Vagina (tissue), 2 donors: ENCODE data around the gene MSN. TPM values are rescaled to one million over a fixed set of nuclear protein-coding genes. Genes with fewer than 3 reads are reported as not detected.

Experiments
- DNase-seq, 2 donors: peaks; one replicate each; pipeline ENCODE4 v3.0.0-alpha.2; 2017; ENCODE audit errors: extremely low spot score in 2 of 2
- H3K27ac ChIP-seq: fragments of 200-600 bp; sonication (generic); one replicate; pipeline ENCODE4 v1.5.1; 2019
- H3K27me3 ChIP-seq: fragments of 200-600 bp; sonication (generic); one replicate; pipeline ENCODE4 v1.5.1; 2019
- H3K36me3 ChIP-seq, 2 donors: fragments of 200-600 bp; sonication (generic); one replicate each; pipeline ENCODE4 v1.5.1; 2017 to 2019
- H3K4me1 ChIP-seq: fragments of 200-600 bp; sonication (generic); one replicate; pipeline ENCODE4 v1.5.1; 2019
- H3K4me3 ChIP-seq, 2 donors: fragments of 200-600 bp; sonication (generic); 1 replicate in 1 of 2; 2 replicates in 1 of 2; pipeline ENCODE4 v1.5.1; 2016 to 2019
- H3K9me3 ChIP-seq: fragments of 200-600 bp; sonication (generic); one replicate; pipeline ENCODE4 v1.5.1; 2019
- POLR2A ChIP-seq, 2 donors: fragments of 450-650 bp; IDR thresholded peaks; one replicate each; pipeline ENCODE4 v1.6.1; 2017; ENCODE audit warnings: antibody characterized with exemption in 2 of 2, mild to moderate bottlenecking in 2 of 2, moderate library complexity in 2 of 2
- POLR2AphosphoS5 ChIP-seq, 2 donors: sonication (generic); formaldehyde crosslinking; IDR thresholded peaks; one replicate each; pipeline ENCODE4 v1.9.0; 2017; ENCODE audit warnings: antibody characterized with exemption in 2 of 2, mild to moderate bottlenecking in 2 of 2, low read depth in 1 of 2; ENCODE audit not compliant: insufficient read depth in 1 of 2
- intact Hi-C: fragments of 100-400 bp; cut with DNase I; formaldehyde crosslinking; loops from one replicate; pipeline ENCODE4 v1.15.1; 2023
- total RNA-seq: library from RNA; depleted of rRNA; stranded (reverse); fragments of >200 nt; gene quantifications from one replicate; pipeline ENCODE4 v1.2.3, GENCODE V29; 2016
- TF ChIP-seq, protein P1 (sequence below), 3 experiments: fragments of 450-650 bp in 2 of 3; fragments of 200-600 bp in 1 of 3; sonication (generic) in 1 of 3; IDR thresholded peaks; one replicate each; pipeline ENCODE4 v1.5.1; 2017 to 2019; ENCODE audit warnings: antibody characterized with exemption in 3 of 3, mild to moderate bottlenecking in 2 of 3, moderate library complexity in 2 of 3

The MSN gene
- total RNA-seq, 1 donor from 2014 or later, result 192 TPM

DNA sequence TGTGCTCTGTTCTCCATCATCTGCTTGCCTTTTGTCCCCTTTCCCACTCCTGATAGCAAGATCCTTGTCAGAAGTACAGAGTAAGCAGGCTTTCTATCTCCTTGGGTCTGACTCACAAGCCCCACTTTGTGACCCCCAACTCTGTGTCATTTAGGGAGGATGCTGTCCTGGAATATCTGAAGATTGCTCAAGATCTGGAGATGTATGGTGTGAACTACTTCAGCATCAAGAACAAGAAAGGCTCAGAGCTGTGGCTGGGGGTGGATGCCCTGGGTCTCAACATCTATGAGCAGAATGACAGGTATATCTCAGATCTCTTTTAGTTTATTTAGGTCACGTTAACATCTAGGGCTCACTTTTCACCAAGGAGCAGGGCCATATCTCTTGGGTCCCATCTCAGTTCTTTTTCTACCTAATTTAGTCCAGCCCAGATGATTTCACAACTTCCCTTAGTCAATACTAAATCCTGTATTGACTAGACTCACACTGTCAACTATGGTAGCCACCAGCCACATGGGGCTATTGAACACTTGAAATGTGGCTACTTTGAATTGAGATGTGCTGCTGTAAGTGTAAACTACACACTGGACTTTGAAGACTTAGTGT lies 64.3 kb downstream of the MSN start:
- TF ChIP-seq POLR2AphosphoS5 (IDR thresholded peaks at IDR 0.05; ENCODE audit: insufficient read depth in 1 of 2, low read depth in 1 of 2), result no peak
- TF ChIP-seq, protein P1, sequence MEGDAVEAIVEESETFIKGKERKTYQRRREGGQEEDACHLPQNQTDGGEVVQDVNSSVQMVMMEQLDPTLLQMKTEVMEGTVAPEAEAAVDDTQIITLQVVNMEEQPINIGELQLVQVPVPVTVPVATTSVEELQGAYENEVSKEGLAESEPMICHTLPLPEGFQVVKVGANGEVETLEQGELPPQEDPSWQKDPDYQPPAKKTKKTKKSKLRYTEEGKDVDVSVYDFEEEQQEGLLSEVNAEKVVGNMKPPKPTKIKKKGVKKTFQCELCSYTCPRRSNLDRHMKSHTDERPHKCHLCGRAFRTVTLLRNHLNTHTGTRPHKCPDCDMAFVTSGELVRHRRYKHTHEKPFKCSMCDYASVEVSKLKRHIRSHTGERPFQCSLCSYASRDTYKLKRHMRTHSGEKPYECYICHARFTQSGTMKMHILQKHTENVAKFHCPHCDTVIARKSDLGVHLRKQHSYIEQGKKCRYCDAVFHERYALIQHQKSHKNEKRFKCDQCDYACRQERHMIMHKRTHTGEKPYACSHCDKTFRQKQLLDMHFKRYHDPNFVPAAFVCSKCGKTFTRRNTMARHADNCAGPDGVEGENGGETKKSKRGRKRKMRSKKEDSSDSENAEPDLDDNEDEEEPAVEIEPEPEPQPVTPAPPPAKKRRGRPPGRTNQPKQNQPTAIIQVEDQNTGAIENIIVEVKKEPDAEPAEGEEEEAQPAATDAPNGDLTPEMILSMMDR (IDR thresholded peaks at IDR 0.05), result no peak
- no peak for TF ChIP-seq POLR2A (IDR thresholded peaks at IDR 0.05)
- no peak overlapping the region for H3K4me3 ChIP-seq
- H3K27ac ChIP-seq, result no peak overlapping the region
- no peaks in the 10 kb centered on the region for H3K4me1 ChIP-seq
- no peak for DNase-seq
- H3K9me3 ChIP-seq, result no peaks in the 10 kb centered on the region
- H3K27me3 ChIP-seq, result no peaks in the 10 kb centered on the region
- intact Hi-C loops, result no loop called here
- peaks cover 0 to 74% of the 10 kb centered on the region in 2 donors for H3K36me3 ChIP-seq

DNA sequence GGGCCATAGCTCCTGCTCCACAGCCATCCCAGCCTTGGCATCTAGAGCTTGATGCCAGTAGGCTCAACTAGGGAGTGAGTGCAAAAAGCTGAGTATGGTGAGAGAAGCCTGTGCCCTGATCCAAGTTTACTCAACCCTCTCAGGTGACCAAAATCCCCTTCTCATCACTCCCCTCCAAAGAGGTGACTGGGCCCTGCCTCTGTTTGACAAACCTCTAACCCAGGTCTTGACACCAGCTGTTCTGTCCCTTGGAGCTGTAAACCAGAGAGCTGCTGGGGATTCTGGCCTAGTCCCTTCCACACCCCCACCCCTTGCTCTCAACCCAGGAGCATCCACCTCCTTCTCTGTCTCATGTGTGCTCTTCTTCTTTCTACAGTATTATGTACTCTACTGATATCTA lies 73.5 kb downstream of the MSN start:
- Histone ChIP-seq H3K4me3 (no peak overlapping the region), H3K36me3 (peaks cover 0 to 39% of the 10 kb centered on the region in 2 donors), H3K27me3 (no peaks in the 10 kb centered on the region), H3K9me3 (no peaks in the 10 kb centered on the region), H3K4me1 (no peaks in the 10 kb centered on the region), H3K27ac (no peak overlapping the region)
- no peak for DNase-seq
- TF ChIP-seq POLR2AphosphoS5 (IDR thresholded peaks at IDR 0.05; ENCODE audit: insufficient read depth in 1 of 2, low read depth in 1 of 2), result no peak
- no peak for TF ChIP-seq POLR2A (IDR thresholded peaks at IDR 0.05)
- TF ChIP-seq, protein P1 (IDR thresholded peaks at IDR 0.05), result no peak
- intact Hi-C loops, result no loop called here

- Histone ChIP-seq H3K27me3 (no peaks in the 10 kb centered on the region), H3K27ac (no peak overlapping the region), H3K36me3 (peaks cover 0 to 32% of the 10 kb centered on the region in 2 donors), H3K4me3 (no peak overlapping the region), H3K4me1 (no peaks in the 10 kb centered on the region), H3K9me3 (no peaks in the 10 kb centered on the region)
- no peak for DNase-seq
- intact Hi-C loops, result no loop called here
- TF ChIP-seq POLR2AphosphoS5 (IDR thresholded peaks at IDR 0.05; ENCODE audit: insufficient read depth in 1 of 2, low read depth in 1 of 2) (no peak), POLR2A (IDR thresholded peaks at IDR 0.05) (no peak)
- TF ChIP-seq, protein P1 (IDR thresholded peaks at IDR 0.05), result no peak
These were observed 74.4 kb downstream of the MSN start for GRCh38 chrX:65741823-65742222.

DNA sequence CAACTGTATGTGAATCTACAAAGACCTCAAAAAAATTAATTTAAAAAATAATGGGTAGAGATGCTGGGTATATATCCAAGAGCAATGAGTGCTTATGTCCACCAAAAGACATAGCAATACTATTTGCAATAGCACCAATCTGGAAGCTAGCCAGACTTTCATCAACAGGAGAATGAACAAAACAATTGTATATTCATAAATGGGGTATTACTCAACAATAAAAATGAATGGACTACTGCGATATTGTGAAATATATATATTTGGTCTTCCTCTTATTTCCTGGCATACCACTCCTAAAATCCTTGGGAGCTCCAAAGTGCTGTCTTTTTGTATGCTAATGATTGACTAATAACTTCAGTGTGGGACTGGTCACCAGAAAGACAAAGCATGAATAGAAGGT lies 77.5 kb downstream of the MSN start:
- intact Hi-C loops, result no loop called here

GRCh38 chrX:65745427-65745826 lies 78.0 kb downstream of the MSN start:
- DNase-seq, result no peak
- Histone ChIP-seq H3K27me3 (no peaks in the 10 kb centered on the region), H3K27ac (no peak overlapping the region), H3K36me3 (no peaks in the 10 kb centered on the region), H3K9me3 (no peaks in the 10 kb centered on the region), H3K4me1 (no peaks in the 10 kb centered on the region), H3K4me3 (no peak overlapping the region)
- intact Hi-C loops, result no loop called here
- TF ChIP-seq POLR2A (IDR thresholded peaks at IDR 0.05), result no peak
- TF ChIP-seq POLR2AphosphoS5 (IDR thresholded peaks at IDR 0.05; ENCODE audit: insufficient read depth in 1 of 2, low read depth in 1 of 2), result no peak
- TF ChIP-seq, protein P1 (IDR thresholded peaks at IDR 0.05), result no peak

More for the DNA sequence above, 77.5 kb downstream of the MSN start:
- H3K36me3 ChIP-seq, result peaks cover 0 to 2% of the 10 kb centered on the region in 2 donors
- no peaks in the 10 kb centered on the region for H3K27me3 ChIP-seq
- no peaks in the 10 kb centered on the region for H3K4me1 ChIP-seq
- no peak overlapping the region for H3K4me3 ChIP-seq
- no peak overlapping the region for H3K27ac ChIP-seq
- DNase-seq, result no peak
- H3K9me3 ChIP-seq, result no peaks in the 10 kb centered on the region
- TF ChIP-seq POLR2AphosphoS5 (IDR thresholded peaks at IDR 0.05; ENCODE audit: insufficient read depth in 1 of 2, low read depth in 1 of 2), result no peak
- TF ChIP-seq POLR2A (IDR thresholded peaks at IDR 0.05), result no peak
- TF ChIP-seq, protein P1 (IDR thresholded peaks at IDR 0.05), result no peak
